HAP-1 (cell line): ENCODE results near the gene FBXW8.

Source experiments
- DNase-seq, 2 experiments: peaks; one replicate each; pipeline ENCODE4 v3.0.0-alpha.2; 2016 to 2020; ENCODE audit warnings: low spot score in 2 of 2
- H3K27me3 ChIP-seq: fragments of 250-450 bp; sonication (Bioruptor Pico); 2 replicates; pipeline ENCODE4 v1.5.1; 2020; ENCODE audit warnings: low read depth, mild to moderate bottlenecking, moderate library complexity
- H3K36me3 ChIP-seq: fragments of 250-450 bp; sonication (Bioruptor Pico); replicated peaks from 2 replicates; pipeline ENCODE4 v1.5.1; 2020; ENCODE audit warnings: mild to moderate bottlenecking
- H3K4me1 ChIP-seq: fragments of 250-450 bp; sonication (Bioruptor Pico); 2 replicates; pipeline ENCODE4 v1.5.1; 2020; ENCODE audit warnings: mild to moderate bottlenecking
- H3K4me3 ChIP-seq: fragments of 250-450 bp; sonication (Bioruptor Pico); 2 replicates; pipeline ENCODE4 v1.5.1; 2020; ENCODE audit warnings: mild to moderate bottlenecking, moderate library complexity
- H3K9me3 ChIP-seq: fragments of 250-450 bp; sonication (Bioruptor Pico); 2 replicates; pipeline ENCODE4 v1.5.1; 2020; ENCODE audit warnings: mild to moderate bottlenecking, moderate library complexity
- in situ Hi-C: fragments of 300-500 bp; cut with MboI; formaldehyde crosslinking; loops from 3 replicates; pipeline ENCODE4 v1.14.3; 2020; ENCODE audit warnings: low sequenced_read_pairs, inconsistent platforms, mixed read lengths

FBXW8 gene

GRCh38 chr12:117036046-117036445 is 125.3 kb downstream of the FBXW8 start:
- no peaks in the 10 kb centered on the region for H3K27me3 ChIP-seq
- H3K9me3 ChIP-seq: no peaks in the 10 kb centered on the region
- H3K4me3 ChIP-seq: no peak overlapping the region
- in situ Hi-C loops: no loop called here
- no peak for DNase-seq
- H3K4me1 ChIP-seq: no peaks in the 10 kb centered on the region
- H3K36me3 ChIP-seq: no peaks in the 10 kb centered on the region

- in situ Hi-C loops: no loop called here
- H3K9me3 ChIP-seq: no peaks in the 10 kb centered on the region
- H3K36me3 ChIP-seq: no peaks in the 10 kb centered on the region
- no peak overlapping the region for H3K4me3 ChIP-seq
- no peak for DNase-seq
- no peaks in the 10 kb centered on the region for H3K4me1 ChIP-seq
- H3K27me3 ChIP-seq: no peaks in the 10 kb centered on the region
Measured at GRCh38 chr12:117036547-117036946, 125.8 kb downstream of the FBXW8 start.

- DNase-seq: no peak
- Histone ChIP-seq H3K36me3 (no peaks in the 10 kb centered on the region), H3K9me3 (no peaks in the 10 kb centered on the region), H3K4me1 (no peaks in the 10 kb centered on the region), H3K27me3 (no peaks in the 10 kb centered on the region), H3K4me3 (no peak overlapping the region)
- in situ Hi-C loops: no loop called here
Measured at GRCh38 chr12:117037289-117038022, 126.7 kb downstream of the FBXW8 start.

- Histone ChIP-seq H3K36me3 (no peaks in the 10 kb centered on the region), H3K9me3 (no peaks in the 10 kb centered on the region), H3K4me3 (no peak overlapping the region), H3K4me1 (no peaks in the 10 kb centered on the region), H3K27me3 (no peaks in the 10 kb centered on the region)
- DNase-seq: no peak
- in situ Hi-C loops: no loop called here
Measured at GRCh38 chr12:117038023-117038680, 127.4 kb downstream of the FBXW8 start.

- H3K4me1 ChIP-seq: no peaks in the 10 kb centered on the region
- no peaks in the 10 kb centered on the region for H3K36me3 ChIP-seq
- no peak for DNase-seq
- no peaks in the 10 kb centered on the region for H3K9me3 ChIP-seq
- H3K27me3 ChIP-seq: no peaks in the 10 kb centered on the region
- H3K4me3 ChIP-seq: no peak overlapping the region
- in situ Hi-C loops: no loop called here
Measured at GRCh38 chr12:117038919-117039318, 128.2 kb downstream of the FBXW8 start.

- H3K36me3 ChIP-seq: no peaks in the 10 kb centered on the region
- H3K27me3 ChIP-seq: no peaks in the 10 kb centered on the region
- H3K9me3 ChIP-seq: no peaks in the 10 kb centered on the region
- in situ Hi-C loops: no loop called here
- no peak for DNase-seq
- no peak overlapping the region for H3K4me3 ChIP-seq
- no peaks in the 10 kb centered on the region for H3K4me1 ChIP-seq
Measured at GRCh38 chr12:117039891-117040309, 129.2 kb downstream of the FBXW8 start.

- in situ Hi-C loops: no loop called here
- Histone ChIP-seq H3K36me3 (no peaks in the 10 kb centered on the region), H3K27me3 (no peaks in the 10 kb centered on the region), H3K4me1 (no peaks in the 10 kb centered on the region), H3K9me3 (no peaks in the 10 kb centered on the region), H3K4me3 (no peak overlapping the region)
- no peak for DNase-seq
Measured at GRCh38 chr12:117040496-117040895, 129.7 kb downstream of the FBXW8 start.

GRCh38 chr12:117041798-117042170 is 131.0 kb downstream of the FBXW8 start:
- H3K27me3 ChIP-seq: no peaks in the 10 kb centered on the region
- no peaks in the 10 kb centered on the region for H3K9me3 ChIP-seq
- DNase-seq: no peak
- H3K4me3 ChIP-seq: no peak overlapping the region
- no peaks in the 10 kb centered on the region for H3K36me3 ChIP-seq
- in situ Hi-C loops: no loop called here
- no peaks in the 10 kb centered on the region for H3K4me1 ChIP-seq

GRCh38 chr12:117042171-117042842 is 131.6 kb downstream of the FBXW8 start:
- H3K4me1 ChIP-seq: no peaks in the 10 kb centered on the region
- no peak for DNase-seq
- H3K27me3 ChIP-seq: no peaks in the 10 kb centered on the region
- H3K36me3 ChIP-seq: no peaks in the 10 kb centered on the region
- in situ Hi-C loops: no loop called here
- H3K4me3 ChIP-seq: no peak overlapping the region
- H3K9me3 ChIP-seq: no peaks in the 10 kb centered on the region

- in situ Hi-C loops: no loop called here
- Histone ChIP-seq H3K36me3 (no peaks in the 10 kb centered on the region), H3K4me1 (no peaks in the 10 kb centered on the region), H3K27me3 (no peaks in the 10 kb centered on the region), H3K4me3 (no peak overlapping the region), H3K9me3 (no peaks in the 10 kb centered on the region)
- no peak for DNase-seq
Measured at GRCh38 chr12:117042862-117043261, 132.1 kb downstream of the FBXW8 start.

GRCh38 chr12:117044311-117044710 is 133.6 kb downstream of the FBXW8 start:
- H3K36me3 ChIP-seq: no peaks in the 10 kb centered on the region
- H3K9me3 ChIP-seq: no peaks in the 10 kb centered on the region
- in situ Hi-C loops: no loop called here
- H3K4me3 ChIP-seq: no peak overlapping the region
- H3K27me3 ChIP-seq: no peaks in the 10 kb centered on the region
- DNase-seq: no peak
- no peaks in the 10 kb centered on the region for H3K4me1 ChIP-seq

- Histone ChIP-seq H3K4me3 (no peak overlapping the region), H3K4me1 (no peaks in the 10 kb centered on the region), H3K36me3 (no peaks in the 10 kb centered on the region), H3K9me3 (no peaks in the 10 kb centered on the region), H3K27me3 (no peaks in the 10 kb centered on the region)
- DNase-seq: no peak
- in situ Hi-C loops: no loop called here
Measured at GRCh38 chr12:117044790-117045159, 134.0 kb downstream of the FBXW8 start.

GRCh38 chr12:117045160-117046010 is 134.6 kb downstream of the FBXW8 start:
- no peaks in the 10 kb centered on the region for H3K27me3 ChIP-seq
- in situ Hi-C loops: no loop called here
- H3K4me1 ChIP-seq: no peaks in the 10 kb centered on the region
- no peak for DNase-seq
- no peaks in the 10 kb centered on the region for H3K9me3 ChIP-seq
- H3K36me3 ChIP-seq: no peaks in the 10 kb centered on the region
- H3K4me3 ChIP-seq: no peak overlapping the region

- DNase-seq: no peak
- no peaks in the 10 kb centered on the region for H3K4me1 ChIP-seq
- H3K4me3 ChIP-seq: no peak overlapping the region
- H3K27me3 ChIP-seq: no peaks in the 10 kb centered on the region
- in situ Hi-C loops: no loop called here
- H3K36me3 ChIP-seq: no peaks in the 10 kb centered on the region
- no peaks in the 10 kb centered on the region for H3K9me3 ChIP-seq
Measured at GRCh38 chr12:117046011-117046369, 135.2 kb downstream of the FBXW8 start.
